ENCODE measurements around the gene CNTNAP4. TPM values are rescaled to one million over a fixed set of nuclear protein-coding genes. Genes with fewer than 3 reads are reported as not detected.

The CNTNAP4 gene
- total and polyA plus RNA-seq, 2 of the 8 experiments (the other 6 are each of a cell fraction or from before 2014, with no cell fraction given): not detected

DNA sequence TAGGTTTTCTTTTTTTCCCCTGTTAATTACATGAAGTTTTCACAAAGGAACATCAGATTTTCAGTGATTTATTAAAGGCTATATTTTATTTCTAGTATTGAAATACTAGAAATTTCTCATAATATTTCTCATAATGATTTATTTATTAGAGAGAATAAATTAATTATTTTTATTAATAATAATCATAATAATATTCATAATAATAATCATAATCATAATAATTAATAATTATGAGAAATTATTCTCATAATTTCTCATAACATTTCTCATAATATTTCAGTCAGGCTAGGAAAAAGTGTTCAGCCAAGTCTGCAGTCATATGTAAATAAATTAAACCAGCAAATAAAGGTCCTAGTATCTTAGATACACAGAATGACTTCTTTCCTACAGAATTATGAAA is 41.4 kb downstream of the CNTNAP4 start:
- Histone ChIP-seq H3K56ac (replicated peaks; ENCODE audit: insufficient read length, low read depth, low read length) (no peak overlapping the region), H2AFZ (ENCODE audit: low read length) (no peak overlapping the region), H3K23me2 (ENCODE audit: low read depth, low read length) (no peaks in the 10 kb centered on the region), H3K14ac (ENCODE audit: insufficient read length) (no peak overlapping the region), H4K5ac (ENCODE audit: insufficient read length, low read depth, low read length) (no peak overlapping the region), H4K91ac (replicated peaks; ENCODE audit: insufficient read length, low read length) (no peak overlapping the region), H2BK120ac (replicated peaks; ENCODE audit: low read depth, low read length) (no peak overlapping the region), H3K36me3 (ENCODE audit: control insufficient read depth in 2 of 4, insufficient read depth in 4 of 4, low read length in 3 of 4) (no peaks in the 10 kb centered on the region), H2BK12ac (ENCODE audit: low read depth, low read length) (no peak overlapping the region), H2AK5ac (ENCODE audit: low read depth, low read length) (no peak overlapping the region), H3K9me3 (ENCODE audit: insufficient read depth in 2 of 2, low read depth in 1 of 2, low read length in 1 of 2) (no peaks in the 10 kb centered on the region), H3K18ac (ENCODE audit: extremely low read depth, low read length) (no peak overlapping the region), H3K4me2 (ENCODE audit: insufficient read depth in 1 of 2, low read depth in 2 of 2, low read length in 2 of 2) (no peak overlapping the region), H3K79me1 (ENCODE audit: low read depth, low read length) (no peaks in the 10 kb centered on the region), H3K27ac (ENCODE audit: low read depth, low read length) (no peak overlapping the region), H3K4me1 (replicated peaks in 1 of 4; ENCODE audit: control insufficient read depth in 3 of 4, insufficient read depth in 4 of 4, low read length in 3 of 4) (peaks cover 0 to 2% (median 0%) of the 10 kb centered on the region in 4 experiments; a peak in 1 of 7 replicates), H3K79me2 (ENCODE audit: control insufficient read depth in 1 of 2, insufficient read depth in 2 of 2, low read length in 2 of 2) (no peaks in the 10 kb centered on the region), H4K20me1 (replicated peaks in 1 of 2; ENCODE audit: control insufficient read depth in 1 of 2, insufficient read depth in 2 of 2, low read length in 2 of 2) (no peaks in the 10 kb centered on the region), H3K9ac (replicated peaks in 1 of 4; ENCODE audit: extremely low read depth in 1 of 4, low read depth in 3 of 4, low read length in 3 of 4) (no peak overlapping the region), H3K4me3 (ENCODE audit: extremely low read depth in 1 of 4, insufficient read depth in 2 of 4, low read depth in 3 of 4, low read length in 4 of 4) (no peak overlapping the region; a peak in 1 of 8 replicates), H3K27me3 (replicated peaks in 1 of 4; ENCODE audit: control insufficient read depth in 3 of 4, extremely low read depth in 1 of 4, insufficient read depth in 3 of 4, low read length in 3 of 4) (no peaks in the 10 kb centered on the region; a peak in 1 of 7 replicates), H2BK15ac (ENCODE audit: low read length) (no peak overlapping the region), H3K23ac (ENCODE audit: insufficient read length) (no peak overlapping the region), H4K8ac (ENCODE audit: extremely low read depth, insufficient read depth, low read length) (no peak overlapping the region), H3K4ac (replicated peaks; ENCODE audit: insufficient read length, low read depth, low read length) (no peak overlapping the region), H2BK20ac (ENCODE audit: low read length) (no peak overlapping the region), H2BK5ac (ENCODE audit: low read depth, low read length) (no peak overlapping the region)
- DNase-seq (ENCODE audit: low read depth in 1 of 2, low spot score in 2 of 2) (no peak), FAIRE-seq (no peak)
- POLR2A ChIA-PET (ENCODE audit: partially characterized antibody): no interaction called here
- TF ChIP-seq NRF1 (IDR thresholded peaks at IDR 0.05; ENCODE audit: low read depth, low read length) (no peak), SIX5 (IDR thresholded peaks at IDR 0.05; ENCODE audit: low read depth, low read length) (no peak), SP2 (IDR thresholded peaks at IDR 0.05; ENCODE audit: low read length) (no peak), SIN3A (conservative IDR thresholded peaks at IDR 0.05 in 1 of 2, IDR thresholded peaks at IDR 0.05 in 1 of 2; ENCODE audit: low read depth in 1 of 2, low read length in 2 of 2) (no peak), SP1 (IDR thresholded peaks at IDR 0.05; ENCODE audit: low read depth, low read length) (no peak), RFX5 (IDR thresholded peaks at IDR 0.05; ENCODE audit: borderline replicate concordance, low read depth, low read length) (no peak), JUN (IDR thresholded peaks at IDR 0.05; ENCODE audit: low read depth, low read length) (no peak), GTF2F1 (IDR thresholded peaks at IDR 0.05; ENCODE audit: borderline replicate concordance, low read depth, low read length) (no peak), CEBPB (IDR thresholded peaks at IDR 0.05; ENCODE audit: low read depth, low read length) (no peak), CREB1 (IDR thresholded peaks at IDR 0.05) (no peak), PHF8 (conservative IDR thresholded peaks at IDR 0.05; ENCODE audit: low read depth, low read length) (no peak), NANOG (IDR thresholded peaks at IDR 0.05; ENCODE audit: insufficient read depth, low read depth, low read length, poor library complexity, severe bottlenecking) (no peak), SP4 (IDR thresholded peaks at IDR 0.05; ENCODE audit: low read length) (no peak), KDM5A (IDR thresholded peaks at IDR 0.05; ENCODE audit: low read length) (no peak)
- CTCF ChIA-PET (ENCODE audit: partially characterized antibody): no interaction called here
